Ramos (cell line): ENCODE results near the gene MTUS2.
"Not testable (repeated sequence)": the region's sequence is repeated elsewhere in the genome, so short reads cannot be mapped to it uniquely, and the experiment has no call there.

Experiments
- in situ Hi-C: fragments of 300-500 bp; cut with MboI; formaldehyde crosslinking; loops from one replicate; pipeline ENCODE4 v1.14.3; 2022; ENCODE audit warnings: low sequenced_read_pairs; ENCODE audit not compliant: unreplicated experiment

MTUS2 gene

DNA sequence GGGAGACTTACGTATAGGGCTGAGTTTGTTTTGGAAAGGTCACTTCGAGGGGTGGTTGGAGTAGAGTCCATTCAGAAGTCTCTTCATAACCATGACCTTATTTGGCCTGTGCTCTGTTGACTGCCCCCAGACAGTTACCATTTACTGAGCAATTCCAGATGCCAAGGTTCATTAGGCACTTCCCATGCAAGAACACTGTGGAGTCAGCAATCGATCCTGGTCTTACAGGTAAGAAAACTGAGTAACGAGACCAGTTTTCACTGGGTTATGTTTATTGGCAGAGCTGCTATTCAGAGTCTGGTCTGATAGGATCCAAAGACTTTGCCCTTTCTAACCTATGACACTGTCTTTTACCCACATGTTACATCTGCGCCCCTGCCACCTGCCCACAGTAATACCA, 134.7 kb downstream of the MTUS2 start:
- in situ Hi-C loops: no loop called here

DNA sequence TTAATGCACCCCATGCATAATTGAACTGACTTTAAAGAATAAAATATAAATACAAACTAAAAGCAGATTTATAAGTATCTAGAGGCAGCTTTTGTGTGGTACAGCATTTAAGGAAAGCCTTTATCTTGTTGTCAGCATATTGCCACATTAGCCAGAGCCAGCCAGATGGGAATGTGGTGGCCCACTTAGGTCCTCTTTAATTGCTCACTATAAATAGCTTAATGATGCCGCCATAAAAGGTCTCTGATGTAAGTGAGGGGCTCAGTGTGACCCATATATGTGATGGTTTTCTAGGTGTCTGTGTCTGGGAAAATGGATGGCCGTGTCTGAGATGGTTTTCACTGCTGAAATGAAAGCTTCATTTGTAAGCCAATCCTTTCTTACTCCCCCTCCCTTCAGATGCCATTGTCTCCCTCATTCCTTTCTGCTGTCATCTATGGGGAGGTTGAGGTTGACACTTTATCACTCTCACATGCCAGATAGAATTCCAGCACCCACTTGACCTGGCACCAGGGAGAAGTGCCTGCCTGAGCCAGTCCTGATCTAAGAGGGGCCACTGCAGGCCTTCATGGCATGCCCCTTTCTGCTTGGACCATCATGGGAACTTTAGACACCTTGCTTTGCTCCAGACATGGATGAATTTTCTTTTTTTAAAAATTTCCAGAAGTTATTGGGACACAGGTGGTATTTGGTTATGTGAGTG, 135.3 kb downstream of the MTUS2 start:
- in situ Hi-C loops: no loop called here

DNA sequence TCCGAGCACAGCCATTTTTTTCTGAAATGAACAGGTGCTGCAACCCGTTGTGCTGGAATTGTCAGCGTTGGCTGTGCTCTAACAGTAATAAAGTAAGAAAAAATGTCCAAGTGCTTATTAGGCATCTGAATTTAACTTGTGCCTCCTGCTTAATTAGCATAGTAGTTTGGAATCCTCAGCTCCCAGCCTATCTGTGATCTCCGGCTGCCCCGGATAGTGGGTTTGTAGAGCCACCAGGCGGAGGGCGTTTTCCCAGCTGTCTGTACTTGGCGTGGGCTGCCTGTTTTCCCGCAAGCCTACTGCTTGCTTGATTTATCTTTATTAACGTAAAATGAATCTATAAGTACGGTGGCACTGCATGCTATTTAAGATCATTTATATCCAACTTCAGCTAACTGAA, 137.9 kb downstream of the MTUS2 start:
- in situ Hi-C loops: no loop called here

DNA sequence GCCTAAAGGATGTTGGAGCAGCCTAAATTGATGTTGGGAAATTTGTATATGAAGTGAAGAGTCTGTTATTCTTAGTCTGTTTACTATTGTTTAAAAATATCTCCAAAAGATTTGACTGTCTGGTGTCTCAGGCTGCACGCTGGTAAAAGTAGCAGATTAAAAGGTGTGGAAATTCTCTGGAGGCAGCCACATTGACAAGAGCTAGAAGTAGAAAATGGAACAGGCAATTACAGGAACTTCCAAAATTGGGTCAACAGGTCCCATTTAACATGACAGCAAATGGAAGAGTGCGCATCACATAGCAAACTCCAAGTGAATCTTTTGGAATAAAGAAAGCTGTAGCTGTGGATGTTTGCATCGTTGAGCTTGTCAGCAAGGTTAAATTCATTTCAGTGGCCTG, 138.3 kb downstream of the MTUS2 start:
- in situ Hi-C loops: no loop called here

DNA sequence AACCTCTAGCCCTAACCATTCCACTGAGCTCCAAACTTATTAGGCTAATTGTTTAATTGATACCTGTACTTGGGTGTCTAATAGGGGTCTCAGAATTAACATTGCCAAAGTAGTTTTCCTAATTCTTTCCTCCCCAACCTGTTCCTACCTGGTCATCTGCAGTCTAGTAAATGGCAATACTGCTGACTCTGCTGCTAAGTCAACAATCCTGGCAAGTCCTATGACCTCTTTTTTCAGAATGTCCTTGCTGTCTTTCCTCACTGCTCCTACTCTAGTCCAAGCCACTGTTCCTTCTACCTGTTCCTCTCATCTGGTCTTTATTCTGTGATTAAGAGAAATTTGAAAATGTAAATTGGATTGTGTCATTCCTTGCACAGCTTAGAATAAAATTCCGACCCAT, 143.9 kb downstream of the MTUS2 start:
- in situ Hi-C loops: no loop called here

DNA sequence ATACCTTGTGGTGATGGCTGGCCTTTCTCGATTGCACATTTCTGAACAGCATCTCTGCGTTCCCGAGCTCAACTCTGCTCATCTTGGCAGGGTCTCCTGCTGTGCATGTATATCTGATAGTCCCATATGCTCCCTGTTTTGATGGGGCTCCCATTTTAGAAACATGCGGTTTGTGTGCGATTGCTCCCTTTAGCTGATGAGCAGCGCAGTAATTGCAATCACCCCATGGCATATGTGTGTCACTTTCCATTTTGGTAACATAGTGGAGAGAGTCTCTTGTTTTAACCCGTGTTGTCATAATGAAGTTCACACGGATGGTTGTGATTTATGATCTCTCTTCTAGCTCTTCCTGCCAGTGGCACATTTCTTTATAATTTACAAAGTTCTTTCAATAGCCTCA, 144.7 kb downstream of the MTUS2 start:
- in situ Hi-C loops: no loop called here

DNA sequence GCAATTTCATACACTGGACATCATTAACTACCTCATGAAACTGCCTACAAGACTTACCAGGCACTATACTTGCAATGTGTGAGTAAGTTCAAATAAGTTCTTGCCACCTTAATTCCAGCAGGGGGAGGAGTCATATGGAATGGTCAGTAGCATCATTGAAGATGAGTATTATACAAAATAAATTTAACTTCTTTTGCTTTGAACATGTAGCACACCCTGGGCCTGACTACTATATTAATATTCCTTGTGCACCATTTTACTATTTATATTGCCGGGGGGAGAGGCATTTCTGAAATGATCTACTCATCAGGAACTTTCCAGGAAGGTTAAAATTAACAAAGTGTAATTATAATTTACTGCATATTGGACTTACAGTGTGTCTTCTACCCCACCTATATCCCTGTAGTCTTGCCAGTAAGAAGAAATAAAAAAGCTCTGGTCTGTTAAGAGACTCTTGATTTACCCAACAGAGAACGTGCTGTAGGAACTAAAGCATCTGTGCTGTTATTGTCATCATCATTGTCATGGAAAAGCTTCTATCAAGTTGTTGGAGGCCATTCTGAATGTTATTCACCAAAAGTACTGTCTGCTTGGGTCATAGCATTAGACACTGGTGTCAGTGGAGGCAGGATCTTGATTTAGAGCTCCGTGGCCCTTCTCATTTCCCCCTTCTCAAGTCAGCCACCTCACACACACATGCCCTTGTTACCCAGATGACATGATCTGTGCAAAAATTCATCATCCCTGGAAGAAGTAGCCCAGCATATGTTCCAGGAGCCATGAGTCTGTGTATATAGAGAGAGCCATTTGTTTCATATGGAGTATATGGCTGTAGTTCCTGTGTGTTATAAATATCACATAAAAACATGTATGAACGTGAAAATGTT, 147.1 kb downstream of the MTUS2 start:
- in situ Hi-C loops: no loop called here

DNA sequence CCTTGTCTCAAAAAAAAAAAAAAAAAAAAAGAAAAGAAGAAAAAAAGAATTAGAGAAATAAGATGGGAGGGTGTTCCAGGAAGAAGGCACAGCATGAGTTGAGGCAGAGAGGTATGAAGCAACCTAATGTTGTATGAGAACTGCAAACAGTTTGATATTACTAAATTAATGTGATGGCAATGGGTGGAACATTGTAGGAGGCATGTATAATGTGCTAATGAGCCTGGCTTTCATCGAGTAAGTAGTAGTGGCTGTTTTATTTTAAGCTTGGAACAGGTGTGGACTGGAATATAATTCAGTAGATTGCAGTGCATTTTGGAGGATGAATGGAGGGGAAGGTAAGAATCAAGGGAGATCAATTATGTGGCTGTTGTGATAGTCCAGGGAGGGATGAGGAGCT, 156.1 kb downstream of the MTUS2 start:
- in situ Hi-C loops: no loop called here

DNA sequence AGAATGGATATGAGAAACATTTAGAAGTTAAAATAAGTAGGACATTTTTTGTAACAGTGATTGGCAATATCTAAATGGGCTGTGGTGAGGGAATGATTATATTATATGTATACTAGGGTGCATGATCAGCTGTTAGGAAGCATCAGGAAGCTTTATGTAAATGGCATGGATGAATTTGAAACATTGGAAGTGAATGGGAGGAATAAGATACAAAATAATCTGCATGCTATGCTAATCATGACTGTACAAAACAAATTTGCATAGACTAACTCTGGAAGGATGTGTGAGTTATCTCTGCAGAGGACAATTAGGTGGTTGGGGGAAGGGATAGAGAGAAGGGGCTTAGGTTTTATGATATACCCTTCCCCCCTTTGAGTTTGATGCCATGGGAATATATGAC, 156.5 kb downstream of the MTUS2 start:
- in situ Hi-C loops: no loop called here

DNA sequence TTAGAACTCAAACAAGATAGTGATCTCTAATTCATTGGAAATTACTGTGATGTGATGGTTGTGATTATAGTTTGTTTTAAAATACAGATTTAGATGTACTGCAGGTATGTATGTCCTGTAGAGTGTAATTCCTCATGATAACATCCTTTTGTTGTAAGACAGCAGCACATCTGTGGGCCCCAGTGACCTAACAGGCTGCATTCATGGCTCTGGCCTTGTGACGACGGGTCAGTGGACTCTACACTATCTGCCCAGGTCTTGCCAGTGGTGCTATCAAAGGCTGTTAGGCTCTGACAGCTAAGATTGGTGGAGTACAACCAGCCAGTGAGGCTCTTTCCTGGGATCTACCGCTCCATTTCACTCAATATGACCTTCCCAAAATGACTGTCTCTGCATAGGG, 158.4 kb downstream of the MTUS2 start:
- in situ Hi-C loops: no loop called here

DNA sequence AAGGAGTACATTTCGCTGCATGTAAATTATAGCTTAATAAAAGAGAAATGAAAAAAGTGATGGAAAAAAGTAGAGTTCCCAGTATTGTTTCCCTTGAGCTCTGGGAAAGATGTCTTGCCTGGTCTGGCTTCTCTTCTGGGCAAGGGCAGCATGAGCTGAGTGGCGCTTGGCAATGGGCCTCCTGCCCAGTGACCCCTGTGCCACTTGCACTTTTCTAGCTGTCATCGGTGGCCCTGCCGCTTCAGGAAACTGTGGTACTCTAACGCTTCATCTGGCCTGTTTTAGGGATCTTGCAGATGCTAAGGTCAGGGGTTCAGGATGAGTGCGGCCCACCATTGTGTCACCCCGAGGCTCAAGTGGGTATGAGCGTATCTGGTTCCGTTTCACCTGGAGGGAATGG, 161.4 kb downstream of the MTUS2 start:
- in situ Hi-C loops: no loop called here

DNA sequence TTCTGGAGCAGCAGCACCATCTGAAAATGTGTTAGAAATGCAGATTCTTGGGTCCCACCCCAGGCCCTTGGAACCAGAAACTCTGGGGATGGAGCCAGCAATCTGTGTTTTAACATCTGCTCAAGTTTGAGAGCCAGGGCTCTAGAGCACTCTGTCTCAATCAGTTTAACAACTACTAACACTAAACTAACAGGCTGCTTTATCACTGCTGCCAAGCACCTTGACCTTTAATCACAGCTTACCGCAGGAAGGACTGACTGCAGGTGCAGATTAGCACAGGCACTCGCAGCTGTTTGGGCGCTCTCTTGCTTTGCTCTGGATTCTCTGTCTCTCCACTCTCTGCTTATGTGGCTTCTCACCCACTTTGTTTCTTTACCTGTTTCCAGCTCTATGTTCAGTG, 163.5 kb downstream of the MTUS2 start:
- in situ Hi-C loops: no loop called here

DNA sequence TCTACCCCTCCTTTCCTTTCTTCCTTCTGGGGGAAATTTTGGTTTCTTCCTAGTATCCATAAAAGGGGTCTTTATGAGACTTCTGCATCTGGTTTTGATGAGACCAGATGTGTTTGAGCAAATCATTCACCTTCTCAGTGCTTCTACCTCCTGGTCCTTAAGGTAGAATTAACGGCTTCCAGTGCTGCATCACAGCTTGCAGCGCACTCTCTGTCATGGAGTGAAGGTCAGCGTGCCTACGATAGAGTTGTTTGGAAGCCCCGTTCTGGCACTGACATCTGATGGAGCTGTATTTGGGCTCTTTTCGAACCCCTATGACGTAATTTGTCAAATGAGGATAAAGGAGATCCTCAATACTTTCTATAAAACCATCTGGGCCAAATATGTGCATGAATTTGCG, 164.2 kb downstream of the MTUS2 start:
- in situ Hi-C loops: no loop called here

DNA sequence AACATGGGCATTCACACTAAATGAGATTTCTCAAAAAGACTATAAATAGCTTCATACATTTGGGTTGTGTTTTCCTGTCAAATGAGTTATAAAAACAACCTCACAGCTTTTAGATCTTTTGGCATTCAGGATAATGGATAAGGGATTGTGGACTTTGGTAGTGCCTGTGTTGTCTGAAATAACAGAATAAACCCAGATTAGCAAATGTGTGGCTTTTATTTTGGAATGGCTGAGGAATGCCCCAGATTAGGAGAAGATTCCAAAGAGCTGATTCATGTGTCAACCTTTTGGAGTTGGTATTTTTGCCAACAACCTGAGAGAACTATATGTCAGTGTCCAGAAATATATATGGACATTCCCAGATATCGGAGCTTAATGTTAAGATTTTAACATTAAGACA, 164.7 kb downstream of the MTUS2 start:
- in situ Hi-C loops: no loop called here

DNA sequence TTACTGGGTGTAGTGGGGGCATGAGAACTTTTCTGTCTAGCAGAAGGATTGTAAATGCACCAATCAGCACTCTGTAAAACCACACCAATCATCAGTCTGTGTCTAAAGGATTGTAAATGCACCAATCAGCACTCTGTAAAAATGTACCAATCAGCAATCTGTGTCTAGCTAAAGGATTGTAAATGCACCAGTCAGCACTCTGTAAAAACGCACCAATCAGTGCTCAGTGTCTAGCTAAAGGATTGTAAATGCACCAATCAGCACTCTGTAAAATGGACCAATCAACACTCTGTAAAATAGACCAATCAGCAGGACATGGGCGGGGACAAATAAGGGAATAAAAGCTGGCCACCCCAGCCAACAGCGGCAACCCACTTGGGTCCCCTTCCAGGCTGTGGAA, 170.2 kb downstream of the MTUS2 start:
- in situ Hi-C loops: not testable (repeated sequence)

DNA sequence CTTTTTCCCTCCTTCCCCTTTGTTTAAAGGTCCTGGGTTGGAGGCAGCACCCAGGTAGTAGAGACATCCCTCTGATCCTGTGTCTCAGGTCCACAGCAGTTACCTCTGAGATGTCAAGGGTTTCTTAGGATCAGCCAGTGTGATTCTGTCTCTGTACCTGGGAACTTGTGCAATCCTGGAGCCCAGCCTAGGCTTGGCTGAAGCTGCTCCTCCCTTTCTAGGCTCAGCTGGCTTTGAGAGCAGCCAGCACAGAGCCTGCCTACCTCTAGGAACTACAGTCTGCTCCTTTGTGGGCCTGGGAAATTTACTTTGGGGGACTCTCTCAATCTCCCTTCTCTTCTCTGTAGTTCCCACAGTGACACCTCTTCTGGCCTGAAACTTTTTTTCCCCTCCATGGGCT, 171.6 kb downstream of the MTUS2 start:
- in situ Hi-C loops: no loop called here

DNA sequence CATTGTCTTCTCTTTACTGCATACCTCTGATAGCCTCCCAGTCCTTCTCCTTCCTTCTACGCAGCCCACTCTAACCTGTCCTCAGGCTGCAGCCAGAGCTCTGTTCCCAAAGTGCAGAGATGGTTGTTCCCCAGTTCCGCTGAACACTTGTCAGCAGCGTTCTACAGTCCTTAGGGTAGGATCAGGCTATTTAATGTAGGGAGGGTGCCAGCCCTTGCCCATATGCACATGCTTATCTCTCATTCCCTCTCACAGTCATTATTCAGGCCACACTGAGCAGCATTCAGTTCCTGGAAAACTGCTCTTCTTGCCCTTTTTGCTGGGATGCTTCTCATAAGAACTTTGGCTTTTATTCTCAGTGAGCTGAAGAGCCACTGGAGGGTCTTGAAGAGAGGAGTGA, 180.7 kb downstream of the MTUS2 start:
- in situ Hi-C loops: no loop called here

DNA sequence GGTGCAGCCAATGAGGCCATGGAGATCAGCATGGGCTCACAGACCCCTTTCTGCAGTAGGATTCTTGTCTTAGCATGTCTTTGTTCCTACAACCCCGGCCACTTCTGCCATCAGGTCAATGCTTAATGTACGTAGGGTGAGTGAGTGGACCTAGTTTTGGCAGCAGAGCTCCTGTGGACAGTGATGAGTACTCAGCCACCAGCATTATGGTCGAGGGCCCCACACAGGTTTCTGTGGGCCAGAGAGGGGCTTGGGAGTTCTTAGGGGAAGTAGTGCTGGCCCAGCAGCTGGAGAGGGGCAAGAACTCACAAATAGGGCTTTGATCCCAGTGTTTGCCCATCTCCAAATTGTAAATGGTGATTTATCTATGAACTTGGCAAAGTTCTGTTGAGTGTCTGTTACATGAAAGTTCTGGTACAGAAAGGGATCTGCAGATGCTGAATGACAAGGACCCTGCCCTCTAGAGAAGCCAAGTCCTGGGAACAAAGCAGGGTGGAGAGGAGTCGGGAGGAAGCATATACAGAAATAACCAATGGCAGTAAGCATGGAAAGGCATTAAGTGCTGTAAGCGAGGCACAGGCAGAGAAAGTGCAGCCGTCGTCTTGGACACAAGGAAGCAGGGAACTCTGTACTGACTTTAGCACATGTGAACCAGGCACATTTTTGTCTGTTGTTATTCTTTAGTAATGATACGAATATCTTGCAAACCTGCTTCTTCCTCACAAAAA, 185.1 kb downstream of the MTUS2 start:
- in situ Hi-C loops: no loop called here

DNA sequence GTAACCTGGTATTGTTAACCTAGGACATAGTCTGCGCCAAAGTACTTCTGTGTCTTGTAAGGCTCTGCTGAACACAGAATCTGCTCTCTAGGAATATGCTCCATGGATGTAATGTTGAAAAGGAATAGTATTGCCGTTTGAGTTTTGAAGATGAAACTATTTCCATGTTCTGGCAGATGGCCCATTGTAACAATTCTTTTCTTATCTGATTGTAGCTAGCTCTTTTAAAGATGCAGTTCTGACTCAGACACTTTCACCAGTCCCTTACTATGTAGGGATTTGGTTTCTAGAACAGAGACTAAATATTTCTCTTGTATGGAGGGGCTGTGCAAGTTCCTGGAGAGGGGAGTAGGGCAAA, 185.6 kb downstream of the MTUS2 start:
- in situ Hi-C loops: no loop called here

DNA sequence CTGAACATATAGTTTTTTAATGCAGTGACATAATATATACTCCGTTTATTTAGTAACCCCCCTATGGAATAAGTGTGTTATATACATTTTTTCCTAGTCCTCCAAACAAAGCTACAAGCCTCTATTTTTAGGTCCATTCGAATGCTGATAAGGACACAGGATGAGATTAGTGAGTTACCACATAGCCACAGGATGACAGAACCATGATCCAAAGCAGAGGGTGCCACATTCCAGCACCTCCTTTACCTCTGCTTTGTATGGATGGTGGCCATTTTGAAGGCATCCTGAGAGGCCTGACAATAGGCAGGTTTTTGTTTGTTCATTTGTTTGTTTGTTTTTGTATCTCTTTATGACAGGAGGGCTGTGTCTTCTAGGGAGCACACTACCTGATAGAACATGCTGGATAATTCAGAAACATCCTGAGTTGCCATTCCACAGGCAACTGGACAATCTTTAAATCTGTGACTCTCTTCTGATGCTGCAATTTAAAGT, 186.3 kb downstream of the MTUS2 start:
- in situ Hi-C loops: no loop called here

DNA sequence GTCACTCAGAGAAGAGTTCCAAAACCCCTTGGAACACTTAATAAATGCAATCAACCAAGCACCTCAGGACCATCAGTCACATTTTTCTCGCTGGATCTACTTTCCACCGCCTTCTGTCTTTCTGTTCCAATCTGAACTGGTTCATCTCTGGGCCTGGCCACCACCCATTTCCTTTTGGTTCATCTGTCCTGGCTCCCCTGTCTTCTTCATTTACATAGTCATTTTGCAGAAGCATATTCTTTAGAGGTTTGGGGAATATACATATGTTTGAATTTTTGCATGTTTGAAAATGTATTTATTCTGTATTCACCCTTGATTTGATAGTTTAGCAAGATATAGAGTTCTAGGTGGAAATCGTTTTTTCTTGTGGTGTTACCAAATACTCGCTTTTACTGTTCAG, 188.2 kb downstream of the MTUS2 start:
- in situ Hi-C loops: no loop called here
